NCI-H1092 (cell line): ENCODE results near the gene CDK9.
A peak's percentile ranks its signal among the peaks of the same experiment; 100 is the strongest.
"Not testable (repeated sequence)": the region's sequence is repeated elsewhere in the genome, so short reads cannot be mapped to it uniquely, and the experiment has no call there.

Source experiments
- DNase-seq: peaks from one replicate; lab custom pipeline; 2025; lab: John Stamatoyannopoulos, UW

CDK9 gene

DNA sequence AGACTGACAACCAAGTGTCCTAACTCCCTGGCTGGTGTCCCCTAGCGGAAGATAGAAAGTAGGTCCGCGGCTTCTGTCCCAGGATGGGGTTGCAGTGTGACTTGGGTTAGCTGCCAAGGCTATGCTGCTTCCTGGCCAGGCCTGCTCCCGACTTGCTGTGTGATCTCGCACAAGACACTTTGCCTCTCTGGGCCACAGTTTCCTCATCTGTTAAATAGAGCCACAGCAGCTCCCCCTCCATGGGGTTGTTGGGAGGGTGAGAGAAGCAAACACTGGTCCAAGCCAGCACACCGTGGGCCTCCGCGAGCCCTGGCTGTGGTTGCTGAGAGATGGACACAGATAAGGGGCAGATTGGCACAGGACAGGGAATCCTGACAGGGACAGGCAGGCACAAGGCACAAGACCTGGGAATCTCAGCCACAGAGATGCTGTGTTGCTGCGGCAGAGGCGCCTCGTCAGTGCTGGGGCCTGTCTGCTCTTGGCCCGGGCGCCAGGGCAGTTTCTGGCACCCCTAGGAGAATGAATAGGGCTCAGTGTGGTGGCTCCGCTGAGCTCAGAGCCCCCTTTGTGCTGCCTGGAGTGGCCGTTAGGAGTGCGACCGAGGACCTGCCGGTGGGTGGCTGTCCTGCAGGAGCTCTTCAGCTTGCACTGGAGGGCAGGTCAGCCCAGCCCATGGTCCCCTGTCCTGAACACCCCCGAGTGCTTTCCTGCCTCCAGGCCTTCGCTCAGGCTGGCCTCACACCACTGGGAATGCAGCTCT is 5.5 kb upstream of the CDK9 start:
- DNase-seq = no peak

DNA sequence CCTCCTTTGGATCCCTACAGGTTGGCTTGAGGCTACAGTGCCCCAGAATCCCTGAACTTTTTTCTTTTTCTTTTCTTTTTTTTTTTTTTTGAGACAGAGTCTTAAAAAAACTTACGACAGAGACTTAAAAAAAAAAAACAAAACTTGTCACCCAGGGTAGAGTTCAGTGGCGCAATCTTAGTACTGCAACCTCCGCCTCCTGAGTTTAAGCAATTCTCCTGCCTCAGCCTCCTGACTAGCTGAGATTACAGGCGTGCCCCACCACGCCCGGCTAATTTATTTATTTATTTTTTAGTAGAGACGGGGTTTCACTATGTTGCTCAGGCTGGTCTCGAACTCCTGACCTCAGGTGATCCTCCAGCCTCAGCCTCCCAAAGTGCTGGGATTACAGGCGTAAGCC is 4.9 kb upstream of the CDK9 start:
- not testable (repeated sequence) for DNase-seq

DNA sequence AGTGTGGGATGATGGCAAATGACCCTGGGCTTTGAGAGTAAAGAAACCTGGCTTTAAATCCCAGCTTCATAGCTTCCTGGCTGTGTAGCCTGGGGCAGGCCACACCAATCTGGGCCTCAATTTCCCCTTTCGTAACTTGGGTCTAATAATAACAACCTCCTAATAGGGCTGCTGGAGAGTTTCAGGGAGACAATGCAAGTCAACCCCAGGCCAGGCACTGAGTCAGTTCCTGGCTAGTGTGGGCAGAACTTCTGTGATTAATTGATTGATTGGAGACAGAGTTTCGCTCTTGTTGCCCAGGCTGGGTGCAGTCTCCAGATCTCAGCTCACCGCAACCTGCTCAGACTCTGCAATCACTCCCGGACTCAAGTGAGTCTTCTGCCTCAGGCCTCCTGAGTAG is 4.0 kb upstream of the CDK9 start:
- no peak for DNase-seq

DNA sequence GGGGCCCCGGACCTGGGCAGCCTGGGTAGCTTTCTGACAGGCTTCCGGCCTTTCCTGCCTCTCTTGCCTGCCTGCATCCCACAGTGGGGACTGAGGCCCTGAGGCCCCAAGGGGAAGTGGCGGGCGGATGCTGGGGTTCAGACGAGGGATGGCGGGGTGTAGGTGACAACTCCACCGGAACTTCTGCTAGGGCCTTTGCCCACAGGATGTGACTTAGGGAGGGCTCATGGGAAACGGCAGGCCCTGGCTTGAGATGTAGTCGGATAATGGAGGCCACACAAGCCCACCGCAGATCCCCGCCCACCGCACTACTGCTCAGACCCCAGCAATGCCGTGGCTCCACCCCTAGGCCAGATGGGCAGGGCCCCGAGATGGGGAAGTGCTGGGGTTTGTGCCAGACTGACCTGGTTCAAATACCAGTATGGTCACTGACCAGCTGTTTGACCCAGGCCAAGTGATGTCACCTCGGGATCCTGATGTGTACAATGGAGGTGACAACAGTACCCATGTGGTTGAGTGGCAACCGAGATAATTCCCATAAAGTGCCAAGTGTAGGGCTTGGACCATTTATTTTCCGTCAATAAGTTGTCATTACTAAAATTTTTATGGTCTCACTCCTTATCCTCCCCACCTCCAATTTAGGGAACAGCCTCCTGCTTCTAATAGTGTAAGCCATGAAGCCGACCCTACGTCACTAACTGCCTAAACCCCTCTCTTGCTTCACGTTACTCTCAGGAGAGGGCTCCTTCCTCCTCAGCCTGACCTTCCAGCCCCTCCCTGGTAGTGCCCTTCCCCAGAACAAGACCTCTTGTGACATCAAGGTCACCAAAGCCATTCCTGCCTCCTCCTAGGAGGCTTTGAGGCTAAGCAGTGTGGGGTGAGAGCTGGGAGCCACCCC is 2.5 kb upstream of the CDK9 start:
- DNase-seq = no peak

DNA sequence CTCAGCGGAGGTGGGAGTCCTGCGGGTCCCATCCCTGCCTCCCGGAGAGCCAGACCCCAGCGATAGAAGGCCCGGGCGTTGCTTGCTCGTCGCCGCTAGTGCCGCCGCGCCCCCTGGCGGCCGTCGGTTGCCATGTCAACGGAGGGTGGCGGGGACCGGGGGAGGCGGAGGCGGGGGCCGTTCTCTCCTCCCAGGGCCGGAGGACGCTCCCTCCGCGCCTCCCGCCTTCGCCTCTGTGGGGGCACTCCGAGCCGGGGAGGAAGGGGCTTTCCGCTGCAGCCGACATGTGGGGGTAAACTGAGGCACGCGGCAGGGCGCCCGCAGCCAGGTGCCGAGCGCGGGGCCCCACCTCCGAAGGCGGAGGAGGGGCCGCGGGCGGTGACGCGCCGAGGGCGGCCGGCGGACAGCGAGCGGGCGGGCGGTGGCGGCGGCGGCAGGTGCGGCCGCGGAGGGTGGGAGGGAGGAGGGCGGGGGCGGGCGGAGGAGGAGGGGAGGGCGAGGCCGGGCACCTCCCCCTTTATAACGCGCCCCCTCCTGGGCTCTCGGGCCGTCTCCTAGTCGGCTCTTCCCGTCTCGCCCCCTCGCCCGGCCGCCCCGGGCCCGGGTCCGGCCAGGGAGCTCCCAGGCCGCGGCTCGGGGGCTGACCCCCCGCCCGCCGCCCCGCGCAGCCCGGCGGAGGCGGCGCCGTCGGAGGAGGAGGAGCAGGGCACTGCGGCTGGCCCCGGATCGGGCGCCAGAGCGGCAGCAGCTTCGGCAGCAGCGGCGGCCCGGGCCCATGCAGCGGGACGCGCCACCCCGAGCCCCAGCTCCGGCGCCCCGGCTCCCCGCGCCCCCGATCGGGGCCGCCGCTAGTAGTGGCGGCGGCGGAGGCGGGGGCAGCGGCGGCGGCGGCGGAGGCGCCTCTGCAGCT is 556 bp upstream of the CDK9 start:
- DNase-seq = peak; percentile 72

DNA sequence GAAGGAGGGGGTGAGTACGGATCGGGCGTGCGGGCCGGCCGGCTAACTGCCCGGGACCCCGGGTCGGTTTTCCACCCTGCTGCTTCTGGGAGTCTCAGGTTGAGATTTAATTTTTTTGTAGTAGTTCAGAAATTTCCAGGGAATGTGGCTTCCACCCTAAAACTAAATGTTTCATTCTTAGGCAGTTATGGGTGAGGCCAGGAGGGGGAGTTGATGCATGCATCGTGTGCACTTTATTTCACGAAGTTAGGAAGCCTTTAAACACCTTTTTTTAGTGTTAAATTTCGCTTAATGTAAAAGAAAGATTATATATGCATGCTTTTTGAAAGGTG is 905 bp downstream of the CDK9 start:
- DNase-seq = no peak

DNA sequence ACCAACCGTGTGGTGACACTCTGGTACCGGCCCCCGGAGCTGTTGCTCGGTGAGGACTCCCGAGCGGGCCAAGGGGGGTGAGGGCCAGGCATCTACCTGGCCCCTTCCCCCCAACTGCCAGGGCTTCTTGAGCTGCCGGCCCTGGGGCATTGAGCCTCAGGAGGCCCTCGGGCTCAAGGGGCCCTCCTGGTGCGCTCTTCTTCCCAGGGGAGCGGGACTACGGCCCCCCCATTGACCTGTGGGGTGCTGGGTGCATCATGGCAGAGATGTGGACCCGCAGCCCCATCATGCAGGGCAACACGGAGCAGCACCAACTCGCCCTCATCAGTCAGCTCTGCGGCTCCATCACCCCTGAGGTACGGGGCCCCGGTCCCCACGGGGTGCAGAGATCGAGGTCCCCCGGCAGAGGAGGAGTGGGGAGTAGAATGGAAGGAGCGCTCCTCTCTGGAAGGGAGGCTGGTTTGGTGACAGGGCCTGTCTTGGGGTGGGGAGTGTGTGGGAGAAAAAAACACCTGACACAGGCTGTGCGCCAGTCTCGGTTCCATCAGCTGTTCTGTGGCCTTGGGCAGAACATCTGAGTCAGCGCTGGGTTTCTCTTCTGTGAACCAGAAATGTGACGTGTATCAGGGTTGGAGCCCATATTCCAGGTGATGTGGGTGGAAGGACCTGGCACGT is 2.6 kb downstream of the CDK9 start:
- no peak for DNase-seq

DNA sequence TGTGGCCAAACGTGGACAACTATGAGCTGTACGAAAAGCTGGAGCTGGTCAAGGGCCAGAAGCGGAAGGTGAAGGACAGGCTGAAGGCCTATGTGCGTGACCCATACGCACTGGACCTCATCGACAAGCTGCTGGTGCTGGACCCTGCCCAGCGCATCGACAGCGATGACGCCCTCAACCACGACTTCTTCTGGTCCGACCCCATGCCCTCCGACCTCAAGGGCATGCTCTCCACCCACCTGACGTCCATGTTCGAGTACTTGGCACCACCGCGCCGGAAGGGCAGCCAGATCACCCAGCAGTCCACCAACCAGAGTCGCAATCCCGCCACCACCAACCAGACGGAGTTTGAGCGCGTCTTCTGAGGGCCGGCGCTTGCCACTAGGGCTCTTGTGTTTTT is 3.3 kb downstream of the CDK9 start:
- no peak for DNase-seq

DNA sequence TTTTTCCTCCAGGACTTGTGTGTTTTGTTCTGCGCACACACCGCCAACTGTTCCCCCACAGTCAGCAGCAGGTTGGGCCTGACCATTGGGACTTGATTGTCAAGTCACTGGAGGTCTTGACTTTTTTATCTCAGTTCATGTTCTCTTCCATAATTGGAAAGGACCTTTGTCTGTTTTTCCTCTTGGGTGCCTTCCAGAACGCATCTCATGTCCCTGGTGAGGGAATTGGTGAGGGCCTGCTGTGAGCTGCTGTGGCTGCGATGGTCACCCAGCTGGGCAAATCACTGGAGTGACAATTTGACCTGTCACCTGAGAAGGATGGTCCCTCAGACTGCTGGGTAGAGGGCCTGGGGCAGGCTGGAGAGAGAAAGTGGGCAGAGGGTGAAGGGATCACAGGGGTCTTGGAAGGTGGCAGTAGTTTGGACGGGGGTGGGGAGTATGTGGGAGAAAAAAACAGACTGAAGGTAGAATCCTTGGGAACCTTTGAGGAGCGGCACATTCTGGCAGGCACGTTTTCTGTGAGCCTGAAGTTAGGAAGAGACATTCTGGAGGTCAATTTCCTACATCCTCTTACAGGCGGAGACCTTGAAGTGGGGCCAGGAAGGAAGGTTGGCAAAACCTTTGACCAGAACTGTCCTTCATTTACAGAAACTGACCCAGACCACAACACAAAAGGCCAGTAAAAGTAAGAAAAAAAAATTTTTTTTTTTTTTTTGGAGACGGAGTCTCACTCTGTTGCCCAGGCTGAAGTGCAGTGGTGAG is 4.4 kb downstream of the CDK9 start:
- DNase-seq = no peak

DNA sequence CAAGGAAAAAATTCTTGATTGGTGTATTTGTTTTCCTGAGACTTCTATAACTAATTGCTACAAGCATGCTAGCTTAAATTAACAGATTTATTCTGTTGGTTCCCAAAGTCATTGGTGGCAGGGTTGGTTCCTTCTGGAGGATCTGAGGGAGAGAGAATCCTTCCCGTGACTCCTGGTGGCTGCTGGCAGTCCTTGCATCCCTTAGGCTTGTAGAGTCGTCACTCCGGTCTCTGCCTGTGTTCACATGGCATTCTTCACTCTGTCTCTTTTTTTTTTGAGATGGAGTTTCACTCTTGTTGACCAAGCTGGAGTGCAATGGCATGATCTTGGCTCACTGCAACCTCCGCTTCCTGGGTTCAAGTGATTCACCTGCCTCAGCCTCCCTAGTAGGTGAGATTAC is 5.3 kb downstream of the CDK9 start:
- no peak for DNase-seq

DNA sequence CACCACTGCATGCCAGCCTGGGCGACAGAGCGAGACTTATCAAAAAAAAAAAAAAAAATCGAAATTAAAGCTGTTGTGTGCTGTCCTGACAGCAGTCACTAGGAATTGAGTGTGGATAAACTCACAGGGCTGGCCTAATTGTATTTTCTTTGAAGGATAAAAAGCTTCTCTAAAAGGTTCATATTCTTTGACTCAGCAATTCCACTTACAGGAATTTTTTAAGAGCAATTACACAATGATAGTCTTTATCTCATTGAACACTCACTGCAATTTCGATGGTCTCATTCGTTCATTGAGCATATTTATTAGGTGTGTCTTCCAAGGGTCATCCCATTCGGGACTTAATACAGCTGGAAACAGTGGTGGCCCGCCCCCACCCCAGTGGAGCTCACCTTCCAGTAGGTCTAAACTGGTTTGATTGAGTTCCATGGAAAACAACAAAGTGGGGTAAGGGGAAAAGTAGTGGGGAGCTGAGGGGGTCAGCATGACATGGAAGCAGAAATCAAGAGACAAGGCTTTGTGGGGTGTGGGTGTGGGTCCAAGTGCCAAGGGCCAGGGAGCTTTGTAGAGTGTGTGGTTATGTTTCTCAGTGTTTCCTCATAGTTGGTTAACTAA is 6.7 kb downstream of the CDK9 start:
- DNase-seq = no peak

DNA sequence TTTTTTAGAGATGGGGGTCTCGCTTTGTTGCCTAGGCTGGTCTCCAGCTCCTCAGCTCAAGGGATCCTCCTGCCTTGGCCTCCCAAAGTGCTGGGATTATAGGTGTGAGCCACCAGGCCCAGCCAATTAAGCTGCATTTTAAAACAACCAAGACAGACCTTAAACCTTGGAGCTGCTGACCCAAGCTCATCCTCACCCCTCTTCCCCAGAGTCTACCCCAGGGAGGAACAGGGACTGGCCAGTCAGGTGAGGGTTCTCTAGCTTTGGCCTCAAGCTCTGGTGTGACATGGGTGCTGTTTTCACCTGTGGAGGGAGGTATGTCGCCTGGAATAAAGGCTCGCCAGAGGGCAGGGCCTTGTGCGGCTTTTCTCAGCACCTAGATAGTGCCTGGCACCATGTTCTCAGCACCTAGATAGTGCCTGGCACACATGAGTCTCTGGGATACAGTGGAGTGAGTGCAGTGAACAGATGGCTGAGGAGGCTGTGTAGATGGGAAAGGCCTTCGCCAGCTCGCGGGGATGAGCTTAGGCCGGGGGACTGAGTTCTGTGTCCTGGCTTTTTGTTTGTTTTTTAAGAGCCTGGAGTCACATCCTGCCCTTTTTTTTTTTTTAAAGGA is 7.4 kb downstream of the CDK9 start:
- DNase-seq = no peak

DNA sequence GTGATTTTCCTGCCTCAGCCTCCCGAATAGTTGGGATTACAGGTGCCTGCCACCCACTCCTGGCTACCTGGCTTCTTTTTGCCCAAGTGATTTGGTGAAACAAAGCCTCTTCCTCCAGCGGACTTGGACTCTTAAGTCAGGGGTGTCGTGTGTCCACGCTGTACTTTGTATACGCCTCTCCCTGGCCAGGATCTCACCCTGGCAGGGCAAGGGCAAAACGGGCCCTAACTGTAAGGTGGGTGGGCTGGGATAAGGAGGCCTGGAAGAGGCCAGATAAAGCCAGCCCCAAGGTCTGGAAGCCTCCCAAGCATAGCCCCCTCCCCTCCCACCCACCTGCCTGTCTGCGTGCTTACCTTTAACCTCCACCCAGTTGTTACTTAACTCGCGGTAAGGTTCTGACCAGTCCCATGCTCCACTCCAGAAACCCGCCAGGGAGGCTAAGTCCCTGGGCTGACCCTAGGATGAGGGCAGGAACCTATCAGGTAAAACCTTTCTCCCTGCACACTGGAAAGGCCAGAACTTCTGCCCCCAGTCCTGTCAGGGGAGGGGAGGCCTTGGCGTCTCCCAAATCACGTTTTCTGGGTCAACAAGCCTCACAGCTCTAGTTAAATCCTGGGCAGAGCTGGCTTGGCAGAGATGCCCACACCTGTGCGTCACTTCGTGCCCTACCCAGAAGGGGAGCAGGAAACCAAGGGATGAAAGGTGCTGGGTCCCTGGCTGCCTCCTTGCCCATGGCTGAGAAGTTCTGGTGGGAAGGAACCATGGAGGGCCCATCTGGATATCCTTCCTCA is 8.4 kb downstream of the CDK9 start:
- no peak for DNase-seq

DNA sequence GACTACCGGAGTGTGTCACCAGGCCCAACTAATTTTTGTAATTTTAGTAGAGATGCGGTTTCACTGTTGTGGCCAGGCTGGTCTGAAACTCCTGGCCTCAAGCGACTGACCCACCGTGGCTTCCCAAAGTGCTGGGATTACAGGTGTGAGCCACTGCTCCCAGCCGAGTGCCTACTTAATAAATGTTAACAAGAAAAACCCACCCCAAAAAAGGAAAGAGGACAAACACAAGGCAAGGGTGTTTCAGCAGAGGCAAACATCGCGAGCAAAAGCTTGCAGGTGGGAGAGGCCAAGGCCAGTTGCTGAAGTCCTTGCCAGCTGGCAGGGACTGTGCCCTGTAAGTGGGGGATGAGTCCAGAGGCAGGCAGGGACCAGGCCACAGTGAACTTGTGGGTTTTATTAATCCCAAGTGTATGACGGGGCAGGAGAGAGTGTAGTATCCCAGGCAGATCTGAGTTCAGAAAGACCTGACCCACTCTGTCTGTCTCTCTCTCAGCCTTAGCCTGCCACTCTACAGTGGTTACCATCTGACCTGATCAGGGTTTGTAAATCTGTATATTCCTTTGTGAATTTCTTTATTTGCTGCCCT is 10.5 kb downstream of the CDK9 start:
- DNase-seq = peak; percentile 27

DNA sequence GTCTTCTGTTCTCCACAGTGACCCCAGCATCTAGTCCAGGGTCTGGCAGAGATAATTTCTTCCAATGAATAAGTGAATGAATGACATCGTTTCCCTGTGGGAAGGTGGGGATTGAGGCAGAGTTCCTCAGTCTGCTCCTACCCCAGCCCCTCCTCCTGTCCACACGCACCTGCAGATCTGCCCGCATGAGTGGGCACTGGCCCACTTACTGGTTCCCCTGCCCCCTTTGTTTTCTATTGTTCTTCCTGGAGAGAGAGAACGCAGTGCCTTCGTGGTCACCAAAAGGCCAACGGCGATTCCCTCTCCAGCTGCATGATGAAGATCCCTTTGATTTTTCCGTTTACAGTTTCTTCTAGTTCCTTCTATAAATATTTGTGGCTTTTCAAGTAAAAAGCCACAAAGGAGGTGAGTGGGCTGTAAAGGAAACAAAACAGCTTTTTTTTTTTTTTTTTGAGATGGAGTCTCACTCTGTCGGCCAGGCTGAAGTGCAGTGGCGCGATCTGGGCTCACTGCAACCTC is 11.1 kb downstream of the CDK9 start:
- DNase-seq = peak; percentile 27

DNA sequence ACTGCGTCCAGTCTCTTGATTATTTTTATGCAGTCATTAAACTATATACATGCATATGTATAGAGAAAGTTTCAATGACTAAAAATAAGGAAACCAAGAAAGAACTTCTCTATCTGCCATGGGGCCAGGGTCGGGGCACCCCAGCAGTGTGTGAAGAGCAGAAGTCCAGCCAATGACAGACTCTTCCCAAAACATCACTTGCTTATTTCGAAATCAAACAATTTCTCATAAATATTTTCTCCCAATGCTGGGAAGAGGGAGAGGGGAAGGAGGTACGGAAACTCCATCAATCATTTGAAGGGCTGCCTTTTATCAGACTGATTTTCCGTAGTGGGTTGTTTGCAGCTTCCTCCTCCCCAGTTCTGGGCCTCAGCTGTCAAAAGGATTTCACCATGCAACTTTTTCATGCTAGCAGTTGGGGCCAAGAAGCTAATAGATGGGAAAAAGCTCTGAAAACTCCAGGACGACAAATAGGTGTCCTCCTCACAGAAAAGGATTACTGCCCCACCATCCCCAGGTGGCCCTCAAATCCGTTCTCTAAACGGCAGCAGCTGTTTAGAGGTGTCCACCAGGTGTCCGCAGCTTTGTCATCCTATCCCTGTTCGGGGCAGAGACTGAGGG is 16.2 kb downstream of the CDK9 start:
- no peak for DNase-seq

DNA sequence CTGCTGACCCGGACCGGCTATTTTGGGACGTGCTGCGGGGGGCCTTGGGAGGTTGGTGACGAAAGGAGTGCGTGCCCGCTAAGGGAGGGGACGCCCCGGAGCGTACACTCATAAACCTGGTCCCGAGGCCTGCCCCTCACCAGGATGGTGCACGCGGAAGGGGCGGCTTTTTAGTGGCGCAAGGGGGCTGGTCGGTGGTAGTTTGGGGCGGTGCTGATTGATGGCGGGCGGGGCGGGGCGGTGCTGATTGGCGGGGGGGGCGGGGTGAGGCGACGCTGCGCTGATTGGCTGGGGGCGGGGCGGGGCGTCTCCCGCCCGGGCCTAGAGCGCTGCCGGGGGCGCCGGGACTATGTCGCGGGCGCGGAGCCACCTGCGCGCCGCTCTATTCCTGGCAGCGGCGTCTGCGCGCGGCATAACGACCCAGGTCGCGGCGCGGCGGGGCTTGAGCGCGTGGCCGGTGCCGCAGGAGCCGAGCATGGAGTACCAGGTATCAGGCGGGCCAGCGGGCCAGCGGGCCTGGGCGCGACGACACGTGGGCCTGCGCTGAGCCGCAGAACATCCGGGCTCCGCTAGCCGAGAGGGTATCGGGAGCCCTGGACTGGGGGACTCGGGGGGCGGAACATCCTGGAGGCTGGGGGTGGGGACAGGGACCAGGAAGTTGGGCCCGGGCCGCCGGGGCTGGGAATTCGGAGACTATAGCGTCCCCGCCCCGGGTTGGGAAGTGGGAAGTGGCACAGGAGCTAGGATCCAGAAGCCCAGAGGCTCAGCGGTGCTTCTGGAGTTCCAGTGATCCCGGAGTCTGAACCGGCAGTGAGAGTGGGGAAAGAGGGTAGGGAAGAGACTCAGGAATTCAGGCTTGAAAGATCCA is 17.0 kb downstream of the CDK9 start, which contains the start of gene FPGS:
Gene FPGS (plus strand): TSS at position 307 of the 868 bp plus-strand sequence. CDS start 43 bp downstream, at position 350.
- DNase-seq = peak; percentile 87
